GM19463 (cell line): Measurements from ENCODE around the gene KCNE4.

Experiments used
- ATAC-seq: cut with Tn5 transposase; IDR thresholded peaks from one replicate; pipeline ENCODE4 v1.9.1; 2021; ENCODE audit warnings: mild to moderate bottlenecking, moderate library complexity; ENCODE audit not compliant: unreplicated experiment

Gene KCNE4

DNA sequence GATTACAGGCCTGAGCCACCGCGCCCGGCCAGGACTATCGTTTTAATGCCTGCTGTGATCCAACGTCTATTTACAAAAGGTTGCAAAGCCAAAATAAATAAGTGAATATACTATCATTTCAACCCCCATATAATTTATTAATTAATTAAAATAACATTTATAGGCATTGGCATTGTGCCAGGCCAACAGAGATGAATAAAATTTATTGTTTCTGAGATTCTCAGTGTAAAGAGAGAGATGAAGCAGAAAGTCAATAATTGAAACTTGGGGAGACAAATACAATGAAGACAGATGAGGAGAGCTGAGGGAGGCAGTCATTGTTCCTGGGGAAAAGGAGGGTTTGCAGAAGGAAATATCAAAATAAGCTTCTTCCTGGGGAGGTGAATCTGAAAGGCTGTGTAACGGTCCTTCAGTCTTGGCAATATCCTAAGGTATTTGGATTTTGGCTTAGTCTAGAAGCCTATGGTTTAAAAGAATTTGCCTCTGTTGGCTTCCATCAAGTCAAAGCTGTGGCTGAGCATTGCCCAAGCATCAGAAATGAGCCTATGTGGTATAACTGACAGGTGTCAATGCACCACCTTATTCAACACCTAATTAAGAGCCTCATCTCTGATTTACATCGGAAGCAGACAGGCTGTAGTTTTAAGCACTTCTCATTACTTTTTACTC, 31.5 kb downstream of the KCNE4 start:
- ATAC-seq, result no peak

DNA sequence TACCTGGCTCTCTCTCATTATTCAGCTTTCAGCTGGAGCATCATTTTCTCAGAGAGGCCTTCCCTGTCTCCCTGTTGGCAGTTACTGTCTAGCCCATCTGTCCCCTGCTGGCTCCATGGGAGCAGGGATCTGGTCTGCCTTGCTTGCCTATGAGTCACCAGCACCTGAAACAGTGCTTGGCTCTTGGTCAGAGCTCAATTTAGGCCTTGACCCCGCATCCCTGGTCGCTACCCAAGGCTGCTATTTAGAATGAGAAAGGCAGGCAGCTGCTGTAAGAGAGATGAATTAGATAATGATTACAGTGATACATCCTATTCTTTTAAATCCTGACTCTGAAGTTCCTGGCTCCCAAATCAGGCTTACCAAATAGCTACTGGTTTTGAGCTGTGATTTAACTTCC, 32.9 kb downstream of the KCNE4 start:
- no peak for ATAC-seq

- no peak for ATAC-seq
These were observed 34.5 kb downstream of the KCNE4 start for GRCh38 chr2:223086370-223086981.

DNA sequence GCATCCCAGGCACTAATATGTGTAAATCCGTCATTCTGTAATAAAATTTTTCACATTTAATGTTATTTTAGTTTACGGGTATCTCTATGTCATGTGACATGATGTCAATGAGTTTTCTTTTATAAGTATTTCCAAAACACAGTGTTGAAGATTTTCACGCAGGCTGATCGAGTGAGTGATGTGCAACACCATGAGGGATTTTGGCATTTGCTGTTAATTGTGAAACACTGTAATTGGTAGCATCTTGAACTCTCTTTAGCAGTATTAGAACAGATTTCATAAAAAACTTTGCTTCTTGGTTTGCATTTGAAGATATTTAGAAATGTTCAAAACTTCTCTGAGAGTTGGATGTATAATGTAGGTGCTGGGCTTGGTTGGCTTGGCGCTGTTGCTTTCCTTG, 35.5 kb downstream of the KCNE4 start:
- ATAC-seq, result no peak

GRCh38 chr2:223088866-223089265, 36.9 kb downstream of the KCNE4 start:
- no peak for ATAC-seq

DNA sequence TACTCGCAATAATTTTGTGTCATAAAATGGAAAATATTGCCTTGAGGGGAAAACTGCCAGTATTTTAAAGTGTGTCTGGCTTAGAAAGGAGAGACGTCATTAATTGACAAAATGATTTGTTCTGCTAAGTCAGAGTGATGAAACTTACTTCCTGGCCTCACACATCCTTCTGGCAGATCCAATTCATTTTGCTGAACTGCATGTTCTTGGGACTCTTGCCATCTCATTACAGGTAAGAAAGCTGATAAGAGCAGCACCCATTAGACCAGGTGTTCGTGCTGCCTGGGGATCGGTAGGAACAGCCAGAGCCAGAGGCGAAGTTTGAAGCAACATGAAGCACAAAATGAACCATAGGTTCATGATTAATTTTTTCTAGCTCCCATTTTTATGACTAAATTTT, 38.0 kb downstream of the KCNE4 start:
- ATAC-seq, result no peak

DNA sequence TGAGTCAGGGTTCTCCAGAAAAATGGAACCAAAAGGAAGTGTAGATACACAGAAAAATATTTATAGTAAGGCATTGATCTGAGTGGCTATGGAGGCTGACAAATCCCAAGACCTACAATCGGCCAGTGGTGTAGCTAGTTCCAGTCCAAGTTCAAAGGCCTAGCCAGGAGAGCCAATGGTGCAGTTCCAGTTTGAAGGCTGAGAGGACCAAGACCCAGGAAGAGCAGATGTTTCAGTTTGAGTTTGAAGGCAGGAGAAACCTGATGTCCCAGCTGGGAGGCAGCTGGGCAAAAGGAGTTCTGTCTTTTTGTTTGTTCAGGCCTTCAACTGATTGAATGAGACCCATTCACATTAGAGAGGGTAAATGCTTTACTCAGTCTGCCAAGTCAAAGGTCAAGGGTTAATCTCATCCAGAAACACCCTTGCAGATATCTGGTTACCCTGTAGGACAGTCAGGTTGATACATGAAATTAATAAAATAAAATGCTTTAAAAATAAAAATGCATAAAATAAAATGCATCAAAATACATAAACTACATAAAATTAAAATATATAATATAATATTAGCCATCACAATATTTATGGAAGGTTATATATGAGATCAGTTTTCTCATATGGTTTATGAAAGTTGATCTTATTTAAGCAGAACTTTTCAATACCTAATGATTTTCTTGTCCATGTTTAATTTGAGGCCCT, 38.7 kb downstream of the KCNE4 start:
- no peak for ATAC-seq

DNA sequence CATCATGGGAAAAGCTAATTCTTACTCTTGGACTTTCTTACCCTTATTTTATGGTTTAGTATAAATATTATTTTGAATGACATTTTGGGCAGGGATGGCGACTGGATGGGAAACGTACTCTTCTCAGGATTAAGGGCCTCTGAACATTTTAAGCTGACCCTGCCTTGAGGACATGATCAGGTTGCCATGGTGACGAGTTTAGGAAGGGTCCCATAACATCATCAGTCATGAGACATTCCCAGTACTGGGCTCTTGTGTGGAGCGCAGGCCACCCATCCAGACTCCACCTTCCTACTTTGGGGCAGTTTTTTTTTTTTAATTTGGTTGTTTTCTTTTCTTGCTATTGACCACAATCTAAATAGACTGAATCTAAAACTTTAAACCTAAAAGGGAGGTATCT, 40.7 kb downstream of the KCNE4 start:
- ATAC-seq, result no peak

DNA sequence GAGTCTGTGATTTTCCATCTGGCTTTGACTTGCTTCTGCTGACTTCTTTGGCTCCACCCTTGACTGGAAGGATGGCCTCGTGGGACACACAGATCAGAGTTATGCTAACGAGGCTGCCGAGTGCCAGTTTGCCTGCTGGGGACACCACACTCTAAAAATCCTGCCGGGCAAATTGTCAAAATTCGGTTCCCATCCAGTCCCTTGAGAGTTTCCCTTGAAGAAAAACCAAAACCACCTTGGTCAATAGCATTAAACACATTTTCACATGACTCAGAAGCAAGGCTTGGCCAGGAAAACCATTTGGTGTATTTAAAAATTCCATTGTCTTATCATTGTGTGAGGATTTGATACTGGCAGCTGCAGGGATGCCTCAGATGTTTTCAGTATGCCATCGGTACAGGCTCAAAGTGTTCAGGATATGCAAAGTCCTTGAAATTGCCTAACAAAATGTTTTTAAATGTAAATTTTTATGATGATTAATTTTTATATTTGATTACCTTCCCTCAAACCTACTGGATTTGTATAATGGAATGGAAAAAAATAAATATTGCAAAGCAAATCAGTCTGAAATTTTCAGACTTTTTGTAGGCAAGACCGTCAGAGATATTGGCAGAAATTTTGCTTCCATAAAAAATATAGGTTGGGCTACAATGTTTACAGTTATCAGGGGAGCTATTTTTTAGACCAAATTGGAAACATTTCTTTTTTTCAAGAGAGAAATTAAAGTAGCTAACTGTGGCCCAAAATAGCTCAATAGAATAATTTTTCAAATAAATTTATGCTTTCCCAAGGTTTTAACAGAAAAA, 41.6 kb downstream of the KCNE4 start:
- ATAC-seq, result no peak

DNA sequence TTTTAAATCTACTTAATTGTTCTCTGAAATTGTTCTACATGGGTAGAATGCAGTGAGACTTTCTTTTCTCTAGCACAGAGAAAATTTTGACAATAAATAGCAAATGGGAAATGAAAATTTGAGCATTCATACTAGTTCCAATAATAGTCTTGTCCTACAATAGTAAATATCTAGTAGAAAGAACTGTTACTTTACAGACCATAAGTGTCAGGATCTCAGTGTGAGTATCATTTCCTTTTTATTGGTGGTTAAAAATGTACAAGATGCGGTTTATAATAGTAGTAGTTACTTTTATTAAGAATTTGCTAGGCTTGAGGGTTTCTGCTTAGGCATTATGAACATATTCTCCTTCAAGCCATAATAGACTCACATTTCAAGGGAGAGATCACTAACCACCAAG, 43.2 kb downstream of the KCNE4 start:
- ATAC-seq, result no peak

GRCh38 chr2:223096235-223096970, 44.4 kb downstream of the KCNE4 start:
- no peak for ATAC-seq

DNA sequence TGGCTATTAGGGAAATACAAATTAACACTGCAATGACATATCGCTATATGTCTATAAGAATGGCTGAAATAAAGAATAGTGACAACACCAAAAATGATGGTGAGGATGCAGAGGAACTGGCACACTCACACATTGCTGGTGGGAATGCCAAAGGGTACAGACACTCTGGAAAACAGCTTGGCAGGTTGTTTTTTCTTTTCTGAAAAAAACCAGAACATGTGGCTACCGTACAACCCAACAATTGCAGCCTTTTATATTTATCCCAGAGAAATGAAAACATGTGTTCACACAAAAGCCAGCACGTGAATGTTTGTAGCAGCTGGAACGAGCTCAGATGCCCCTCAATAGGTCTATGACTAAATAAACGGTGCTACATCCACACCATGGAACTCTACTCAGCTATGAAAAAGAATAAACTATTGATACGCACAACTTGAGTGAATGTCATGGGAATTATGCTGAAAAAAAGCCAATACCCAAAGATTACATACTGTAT, 45.9 kb downstream of the KCNE4 start:
- no peak for ATAC-seq

GRCh38 chr2:223099561-223099960, 47.6 kb downstream of the KCNE4 start:
- no peak for ATAC-seq

- no peak for ATAC-seq
These were observed 48.1 kb downstream of the KCNE4 start for GRCh38 chr2:223100061-223100511.

DNA sequence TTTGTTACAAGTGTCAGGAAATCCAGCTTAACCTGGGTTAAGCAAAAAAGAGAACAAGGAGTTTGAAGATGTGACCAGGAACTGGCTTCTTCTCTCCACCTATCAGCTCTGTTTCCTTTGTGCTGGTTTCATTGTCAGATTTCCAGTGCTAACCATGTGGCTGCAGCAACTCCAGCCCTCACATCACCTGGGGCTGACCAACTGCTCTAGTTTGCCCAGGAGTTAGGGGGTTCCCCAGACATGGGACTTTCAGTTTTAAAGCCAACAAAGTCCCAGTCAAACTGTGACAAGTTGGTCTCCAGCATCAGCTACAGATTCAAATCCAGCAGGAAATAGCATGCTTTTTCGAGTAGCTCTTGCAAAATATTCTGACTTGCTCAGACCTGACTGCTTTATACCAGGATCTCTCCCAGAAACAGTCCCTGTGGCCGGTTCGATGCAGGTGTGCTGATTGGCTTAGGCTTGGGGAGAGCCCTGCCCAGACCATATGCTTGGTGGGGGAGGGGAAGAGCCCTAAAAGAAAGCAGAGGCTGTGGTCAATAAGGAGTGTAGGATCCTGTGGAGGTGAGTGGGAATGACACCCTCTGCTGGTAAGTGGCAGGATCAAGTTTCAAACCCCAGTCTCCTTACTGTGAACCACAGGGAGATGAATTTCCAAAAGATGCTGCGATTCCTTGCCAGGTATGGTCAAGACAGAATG, 49.5 kb downstream of the KCNE4 start:
- peak; percentile 83 for ATAC-seq

GRCh38 chr2:223102040-223102400, 50.0 kb downstream of the KCNE4 start:
- ATAC-seq, result no peak

- no peak for ATAC-seq
These were observed 50.5 kb downstream of the KCNE4 start for GRCh38 chr2:223102450-223102849.

GRCh38 chr2:223104336-223105132, 52.5 kb downstream of the KCNE4 start:
- no peak for ATAC-seq
